K562 (cell line): Measurements from ENCODE around the gene SLC22A23.

Experiments used
- CBFA2T3 ChIP-seq: fragments of 450-650 bp; IDR thresholded peaks from 2 replicates; pipeline ENCODE4 v1.6.1; 2017
- GABPB1 ChIP-seq: sonication (generic); formaldehyde crosslinking; IDR thresholded peaks from 2 replicates; pipeline ENCODE4 v1.8.0; 2022; ENCODE audit warnings: mild to moderate bottlenecking, missing genetic modification reagents
- RB1 ChIP-seq: fragments of 450-650 bp; IDR thresholded peaks from 2 replicates; pipeline ENCODE4 v1.6.1; 2017; ENCODE audit warnings: low read depth, mild to moderate bottlenecking
- TAF1 ChIP-seq: IDR thresholded peaks from 2 replicates; pipeline ENCODE4 v1.6.1; 2011; ENCODE audit warnings: mild to moderate bottlenecking, low read length, moderate library complexity; ENCODE audit not compliant: insufficient read depth, control insufficient read depth, severe bottlenecking; ENCODE audit errors: extremely low read depth
- ZNF740 ChIP-seq, 3 experiments: fragments of 200-800 bp in 1 of 3; sonication (Bioruptor generic) in 1 of 3; sonication (generic) in 1 of 3; formaldehyde crosslinking in 1 of 3; IDR thresholded peaks; 2 replicates each; pipeline versions ENCODE4 v1.6.1 to v1.8.0; 2016 to 2022; ENCODE audit warnings: mild to moderate bottlenecking in 2 of 3, missing compliant biosample characterization in 2 of 3, missing genetic modification characterization in 2 of 3, missing genetic modification reagents in 1 of 3

GRCh38 chr6:3316818-3317217, 140.0 kb downstream of the SLC22A23 start:
- TF ChIP-seq TAF1 (no peak), CBFA2T3 (no peak), RB1 (no peak), GABPB1 (no peak), ZNF740 (CRISPR knock-in tag; IDR thresholded peaks at IDR 0.05) (no peak), ZNF740 (tag; IDR thresholded peaks at IDR 0.05) (no peak)
